ENCODE results near the gene JAG1.

- TF ChIP-seq POLR2A (IDR thresholded peaks at IDR 0.05) = no peak
- TF ChIP-seq, protein P1, sequence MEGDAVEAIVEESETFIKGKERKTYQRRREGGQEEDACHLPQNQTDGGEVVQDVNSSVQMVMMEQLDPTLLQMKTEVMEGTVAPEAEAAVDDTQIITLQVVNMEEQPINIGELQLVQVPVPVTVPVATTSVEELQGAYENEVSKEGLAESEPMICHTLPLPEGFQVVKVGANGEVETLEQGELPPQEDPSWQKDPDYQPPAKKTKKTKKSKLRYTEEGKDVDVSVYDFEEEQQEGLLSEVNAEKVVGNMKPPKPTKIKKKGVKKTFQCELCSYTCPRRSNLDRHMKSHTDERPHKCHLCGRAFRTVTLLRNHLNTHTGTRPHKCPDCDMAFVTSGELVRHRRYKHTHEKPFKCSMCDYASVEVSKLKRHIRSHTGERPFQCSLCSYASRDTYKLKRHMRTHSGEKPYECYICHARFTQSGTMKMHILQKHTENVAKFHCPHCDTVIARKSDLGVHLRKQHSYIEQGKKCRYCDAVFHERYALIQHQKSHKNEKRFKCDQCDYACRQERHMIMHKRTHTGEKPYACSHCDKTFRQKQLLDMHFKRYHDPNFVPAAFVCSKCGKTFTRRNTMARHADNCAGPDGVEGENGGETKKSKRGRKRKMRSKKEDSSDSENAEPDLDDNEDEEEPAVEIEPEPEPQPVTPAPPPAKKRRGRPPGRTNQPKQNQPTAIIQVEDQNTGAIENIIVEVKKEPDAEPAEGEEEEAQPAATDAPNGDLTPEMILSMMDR (IDR thresholded peaks at IDR 0.05) = no peak
- TF ChIP-seq POLR2AphosphoS5 (IDR thresholded peaks at IDR 0.05) = no peak
- TF ChIP-seq EP300 (IDR thresholded peaks at IDR 0.05) = no peak
Observed at GRCh38 chr20:10706460-10706811, 32.6 kb upstream of the JAG1 start.

Measured in suprapubic skin (tissue), 4 donors.